IPS DF 19.7 (cell line): ENCODE results near the gene NAA10.

Source experiments
- DNase-seq: peaks from one replicate; pipeline ENCODE4 v3.0.0-alpha.2; 2013; ENCODE audit warnings: low read depth, low spot score

NAA10 gene

DNA sequence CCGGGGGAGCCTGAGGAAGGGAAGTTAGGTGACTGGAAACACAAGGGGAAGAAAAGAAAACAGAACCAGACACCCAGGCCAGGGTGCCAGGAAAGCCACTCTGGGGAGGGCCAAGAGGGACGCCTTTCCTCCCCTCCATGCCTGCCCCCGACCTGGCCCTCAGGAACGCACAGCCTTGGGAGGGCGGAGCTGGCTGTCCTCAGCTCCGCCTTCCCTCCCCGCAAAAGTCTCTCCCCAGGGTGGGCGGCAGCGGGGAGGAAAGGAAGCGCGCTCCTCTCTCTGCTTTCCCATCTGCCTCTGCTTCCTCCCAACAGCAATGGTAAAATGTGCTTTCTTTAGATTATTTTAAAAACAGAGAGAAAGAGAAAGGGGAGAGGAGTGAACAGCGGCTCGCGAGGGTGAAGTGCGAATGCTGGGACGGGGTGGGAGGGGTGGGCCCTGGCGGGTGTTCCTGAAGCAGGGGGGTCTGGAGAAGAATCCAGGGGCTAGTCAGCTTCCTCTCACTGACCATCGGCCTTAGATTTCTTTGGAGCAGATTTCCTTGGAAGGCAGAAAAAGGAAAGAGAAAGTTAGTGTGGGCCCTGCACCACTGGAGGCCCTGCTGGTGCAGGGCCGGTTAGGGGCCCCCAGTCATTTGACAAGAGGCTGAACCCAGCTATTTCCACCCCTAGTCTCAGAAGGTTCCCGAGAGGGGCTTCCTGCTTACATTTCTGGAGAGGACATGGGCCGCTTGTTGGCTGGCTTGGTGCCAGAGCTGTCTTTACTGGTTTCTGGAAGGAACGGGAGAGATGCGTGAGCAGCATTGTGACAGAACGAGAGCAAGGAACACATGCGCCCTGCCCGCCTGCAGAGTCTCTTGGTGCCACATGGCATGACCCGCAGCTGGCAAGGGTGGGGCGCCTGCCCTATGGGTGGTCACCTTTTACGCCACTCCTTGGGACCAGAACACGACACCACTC, 14.3 kb upstream of the NAA10 start:
- no peak for DNase-seq

GRCh38 chrX:153948002-153948466, 13.2 kb upstream of the NAA10 start:
- DNase-seq: no peak

DNA sequence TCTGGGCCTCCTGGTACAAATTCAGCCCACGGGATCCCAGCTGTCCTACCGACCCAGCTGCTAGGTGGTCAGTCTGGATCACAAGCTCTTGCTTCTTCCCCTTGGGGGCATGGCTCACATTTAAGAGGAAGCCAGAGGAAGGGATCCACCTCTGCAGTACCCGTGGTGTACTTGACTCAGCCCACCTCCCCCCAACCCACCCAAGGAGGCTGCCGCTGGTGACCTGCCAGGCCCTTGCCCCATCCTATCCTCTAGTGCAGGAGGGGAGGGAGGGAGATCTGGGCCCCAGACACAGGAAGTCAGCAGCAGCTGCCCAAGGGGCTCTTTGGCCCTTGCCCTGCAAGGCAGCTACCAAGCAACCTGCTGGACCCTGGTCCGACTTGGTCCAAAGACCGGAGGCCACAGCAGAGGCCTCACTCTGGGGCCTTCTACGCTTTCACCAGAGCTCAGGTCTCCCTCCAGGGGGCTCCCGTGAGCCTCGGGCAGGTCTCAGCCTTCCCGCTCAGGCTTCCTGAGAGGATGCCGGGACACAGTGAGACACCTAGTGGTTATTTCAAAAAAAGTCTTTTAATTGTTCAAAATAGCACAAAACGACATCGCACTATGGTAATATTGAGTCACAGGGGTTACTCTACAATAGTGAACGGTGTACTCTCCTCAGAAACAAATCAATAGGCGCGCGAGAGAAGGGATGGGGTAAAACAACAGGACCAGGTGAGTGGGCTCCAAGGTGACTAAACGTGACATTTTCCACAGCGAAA, 12.4 kb upstream of the NAA10 start:
- no peak for DNase-seq

DNA sequence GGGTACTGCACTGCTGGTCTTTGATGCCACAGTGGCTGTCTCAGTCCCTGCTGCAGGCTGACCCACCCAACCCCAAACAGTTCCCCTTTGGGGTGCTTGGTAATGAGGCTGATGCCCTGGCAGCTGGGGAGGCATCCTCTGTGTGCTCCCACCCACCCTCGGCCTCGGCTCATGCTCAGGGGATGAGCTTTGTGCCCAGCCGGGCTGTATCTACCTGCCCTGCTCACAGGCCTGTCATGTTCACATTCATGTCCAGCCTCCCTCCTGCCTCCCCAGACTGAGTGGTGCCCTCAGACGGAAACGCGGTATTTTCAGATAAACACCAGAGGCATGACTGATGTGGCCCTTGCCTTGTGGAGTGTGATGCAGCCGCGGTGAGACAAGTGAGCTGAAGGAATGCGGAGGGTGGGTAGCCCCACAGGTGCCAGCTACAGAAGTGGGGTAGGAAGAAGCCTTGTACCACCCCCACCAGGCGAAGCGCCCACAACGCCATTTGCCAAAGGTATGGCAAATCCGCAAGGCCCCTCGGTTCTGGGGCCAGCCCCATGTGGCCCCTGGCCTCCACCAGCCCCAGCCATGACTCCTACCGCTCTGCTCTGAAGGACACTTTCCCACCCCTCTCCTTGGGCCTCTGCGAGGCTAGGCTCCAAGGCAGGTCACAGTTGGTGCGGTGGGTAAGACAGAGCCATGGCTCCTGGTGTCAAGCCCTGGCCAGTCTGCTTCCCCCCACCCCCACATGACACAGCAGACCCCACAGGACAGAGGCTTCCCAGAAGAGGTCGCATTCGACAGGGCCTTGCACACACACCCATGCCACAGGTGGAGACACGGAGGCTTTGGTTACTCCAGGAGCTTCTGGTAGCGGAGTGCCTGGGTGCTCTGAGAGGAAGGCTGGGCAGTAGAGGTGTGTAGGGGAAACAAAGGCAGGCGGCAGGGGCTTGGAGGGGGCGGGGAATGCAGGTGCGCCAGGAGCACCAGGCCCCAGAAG, 11.4 kb upstream of the NAA10 start:
- no peak for DNase-seq

DNA sequence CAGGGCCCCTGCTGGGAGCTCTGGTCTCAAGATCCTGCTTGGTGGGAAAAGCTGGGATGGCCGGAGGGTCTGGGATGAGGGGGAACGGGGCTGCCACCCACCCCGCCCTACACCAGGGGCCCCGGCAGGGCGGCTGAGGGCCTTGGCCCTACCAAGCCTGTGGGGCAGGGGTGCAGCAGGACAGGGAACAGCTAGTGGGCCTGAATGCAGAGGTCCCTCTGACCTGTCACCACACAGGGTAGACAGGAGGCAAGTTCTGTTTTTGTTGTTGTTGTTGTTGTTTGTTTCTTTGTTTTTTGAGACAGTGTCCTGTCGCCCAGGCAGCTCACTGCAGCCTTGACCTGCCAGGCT, 9.9 kb upstream of the NAA10 start:
- no peak for DNase-seq

- no peak for DNase-seq
Measured at GRCh38 chrX:153944140-153944799, 9.4 kb upstream of the NAA10 start, which contains the start of gene RENBP. RENBP (minus strand) TSS chrX:153944643; CDS start chrX:153944610, 33 bp downstream.

DNA sequence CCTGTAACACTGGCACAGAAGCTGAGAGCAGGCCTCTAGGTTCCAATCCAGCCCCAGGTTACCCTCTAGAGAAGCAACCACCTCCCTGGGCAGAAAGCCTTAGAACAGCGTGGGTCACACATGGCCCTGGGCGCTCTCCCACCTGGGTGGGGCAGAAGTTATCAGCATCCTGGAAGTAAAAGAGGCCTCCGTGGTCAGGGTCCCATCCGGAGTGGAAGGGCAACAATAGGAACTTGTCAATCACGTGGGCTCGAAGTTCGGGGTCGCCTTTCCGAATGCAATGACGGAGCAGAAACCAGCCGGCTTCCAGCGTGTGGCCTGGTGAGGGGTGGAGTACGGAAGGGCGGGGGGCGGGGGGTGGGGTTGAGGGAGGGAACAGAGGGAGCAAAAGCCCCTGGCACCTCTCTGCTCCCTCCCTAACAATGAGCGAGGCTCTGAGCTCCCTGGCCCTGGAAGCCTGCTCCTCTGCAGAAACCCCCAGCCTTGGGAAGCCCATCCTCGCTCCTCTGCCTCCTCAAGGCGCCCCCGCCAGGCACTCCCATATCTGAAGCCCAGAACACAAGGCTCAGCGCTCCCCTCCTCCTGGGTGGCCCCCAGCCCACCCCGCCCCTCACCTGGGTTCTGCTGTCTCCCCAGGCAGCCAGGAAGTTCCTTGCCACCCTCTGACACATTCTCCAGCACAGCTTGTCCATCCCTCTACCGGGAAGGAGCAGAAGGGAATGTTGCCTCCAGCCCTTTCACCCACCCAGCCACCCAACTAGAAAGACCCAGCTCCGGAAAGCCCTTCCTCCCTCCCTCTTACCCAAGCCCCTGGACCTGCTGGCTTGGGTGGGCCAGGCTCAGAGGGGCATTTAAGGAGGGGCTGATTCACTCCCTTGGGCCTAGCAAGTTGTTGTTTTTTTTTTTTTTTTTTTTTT, 6.8 kb upstream of the NAA10 start:
- no peak for DNase-seq

GRCh38 chrX:153939573-153939972, 4.7 kb upstream of the NAA10 start:
- DNase-seq: no peak

DNA sequence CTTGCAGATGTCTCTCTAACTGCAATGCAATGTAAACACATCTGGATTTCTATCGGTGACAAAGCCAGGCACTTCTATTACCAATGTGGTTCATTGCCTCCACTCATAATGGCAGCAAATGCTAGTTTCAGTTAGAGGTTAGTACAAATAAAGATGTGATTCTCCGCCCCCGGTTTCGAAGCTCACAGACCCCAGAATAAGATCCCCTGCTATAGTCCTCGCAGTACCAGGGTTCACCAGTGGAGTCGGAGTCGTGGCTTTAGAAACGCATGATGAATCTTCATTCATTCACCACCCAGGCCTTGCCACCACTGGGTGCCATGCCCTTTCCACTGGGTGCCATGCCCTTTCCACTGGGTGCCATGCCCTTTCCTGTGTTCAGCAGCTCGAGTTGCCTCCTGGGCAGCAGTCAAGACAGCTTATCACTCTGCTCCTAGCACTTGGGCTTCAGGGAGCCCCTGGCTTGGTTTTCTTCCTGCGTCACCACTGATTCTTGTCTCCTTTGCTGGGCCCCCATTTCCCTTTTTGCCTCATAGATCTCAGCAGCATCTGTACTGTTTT, 3.5 kb upstream of the NAA10 start:
- DNase-seq: no peak

DNA sequence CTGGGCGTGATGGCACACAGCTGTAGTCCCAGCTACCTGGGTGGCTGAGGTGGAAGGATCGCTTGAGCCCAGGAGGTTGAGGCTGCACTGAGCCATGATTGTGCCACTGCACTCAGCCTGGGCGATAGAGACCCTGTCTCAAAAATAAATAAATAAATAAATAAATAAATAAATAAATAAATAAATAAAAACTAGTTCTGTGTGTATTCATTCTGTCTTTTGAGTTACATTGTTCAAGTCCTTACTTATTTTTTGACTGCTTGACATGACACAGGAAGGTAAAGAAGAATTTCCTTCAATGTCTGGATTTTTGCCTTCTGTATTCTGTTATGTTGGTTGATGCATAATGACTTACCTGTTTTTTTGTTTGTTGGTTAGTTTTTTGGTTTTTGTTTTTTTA, 2.2 kb upstream of the NAA10 start:
- DNase-seq: no peak

- no peak for DNase-seq
Measured at GRCh38 chrX:153935326-153935851, 552 bp upstream of the NAA10 start.

GRCh38 chrX:153934148-153934761, 582 bp downstream of the NAA10 start:
- no peak for DNase-seq

DNA sequence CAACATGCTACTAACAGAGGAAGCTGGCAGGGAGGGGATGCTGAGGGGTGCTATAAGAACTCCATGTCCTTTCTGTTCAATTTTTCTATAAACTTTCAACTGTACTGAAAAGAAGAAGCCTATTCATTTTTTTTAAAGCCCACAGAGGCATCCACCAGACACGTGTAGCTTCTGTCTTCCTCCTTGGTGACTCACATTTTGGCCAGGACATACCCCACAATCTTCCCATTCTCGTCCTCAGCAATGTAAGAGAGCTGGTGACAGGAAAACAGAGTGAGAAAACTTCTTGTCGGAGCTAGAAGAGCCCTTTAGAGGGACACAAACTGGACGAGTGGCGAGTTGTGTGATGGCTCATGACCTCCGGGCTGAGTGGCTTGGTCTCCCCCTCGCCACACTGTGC, 1.1 kb downstream of the NAA10 start:
- no peak for DNase-seq

DNA sequence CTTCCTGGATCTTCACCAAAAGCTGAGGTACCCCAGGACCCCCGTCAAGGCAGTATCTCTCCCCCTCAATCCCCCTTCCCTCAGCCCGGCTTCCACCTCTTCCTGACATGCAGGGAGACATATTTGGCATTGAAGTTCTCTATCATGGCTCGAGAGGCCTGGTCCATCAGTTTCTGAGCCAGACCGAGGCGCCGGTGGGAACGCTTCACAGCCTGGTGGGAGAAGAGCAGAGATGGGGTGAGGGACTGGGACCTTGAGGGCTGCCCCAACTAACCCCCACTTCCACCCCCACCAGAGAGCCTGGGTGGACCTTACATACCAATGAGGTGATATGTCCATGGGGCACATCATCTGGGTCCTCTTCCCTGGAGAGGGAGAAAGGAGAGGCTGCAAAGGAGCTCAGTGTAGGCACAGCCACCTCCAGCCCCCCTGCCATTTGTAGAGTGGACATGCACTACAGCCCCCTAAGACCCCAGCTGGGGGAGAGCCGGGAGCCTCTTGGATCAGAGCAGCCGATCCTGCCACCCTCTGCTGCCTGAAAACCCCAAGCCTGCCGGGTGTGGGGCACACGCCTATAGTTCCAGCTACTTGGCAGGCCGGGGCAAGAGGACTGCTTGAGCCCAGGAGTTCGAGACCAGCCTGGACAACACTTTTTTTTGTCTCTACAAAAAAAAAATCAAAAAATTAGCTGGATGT, 2.5 kb downstream of the NAA10 start:
- DNase-seq: no peak

DNA sequence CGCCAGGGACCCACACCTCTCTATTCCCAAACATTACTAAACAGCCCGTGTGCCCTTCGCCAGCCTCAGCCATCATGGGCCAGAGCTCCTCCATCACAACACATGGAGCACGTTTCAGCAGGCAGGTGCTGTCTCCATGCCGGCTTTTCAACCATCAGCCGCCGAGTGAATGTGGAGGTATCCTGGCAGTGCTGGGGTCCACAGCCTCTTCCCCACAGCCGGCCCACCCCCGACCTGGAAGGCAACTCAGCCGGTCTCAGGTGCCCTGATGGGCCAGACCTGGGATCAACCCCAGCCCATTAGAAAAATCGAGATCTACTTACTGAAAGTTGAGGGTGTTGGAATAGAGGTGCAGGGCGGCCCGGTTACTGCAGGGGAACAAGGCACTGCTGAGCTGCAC, 3.1 kb downstream of the NAA10 start:
- no peak for DNase-seq

DNA sequence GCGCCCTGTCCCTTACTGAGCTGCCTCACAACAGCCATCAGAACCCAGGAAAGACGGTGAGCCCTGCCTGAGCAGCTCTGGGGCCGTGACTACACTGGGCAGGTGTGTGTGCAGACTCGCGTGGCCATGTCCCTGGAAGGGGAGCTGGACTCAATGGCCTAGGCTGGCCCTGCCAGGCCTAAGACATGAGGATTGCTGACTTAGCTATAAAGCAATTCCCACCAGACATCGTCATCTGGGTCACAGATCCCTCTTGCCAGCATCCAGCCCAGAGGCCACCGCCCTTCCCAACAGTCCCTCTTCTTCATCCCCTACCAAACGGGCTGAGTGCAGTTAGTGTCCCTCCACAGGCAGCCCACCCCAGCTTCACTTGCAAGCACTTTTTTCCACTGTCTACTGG, 3.7 kb downstream of the NAA10 start:
- DNase-seq: no peak

- DNase-seq: no peak
Measured at GRCh38 chrX:153930011-153930910, 4.6 kb downstream of the NAA10 start.
